HG03378 (cell line): ENCODE measurements around the gene EEF1B2.
"Not testable (repeated sequence)": the region's sequence is repeated elsewhere in the genome, so short reads cannot be mapped to it uniquely, and the experiment has no call there.

ENCODE experiments used
- ATAC-seq: cut with Tn5 transposase; IDR thresholded peaks from one replicate; pipeline ENCODE4 v1.9.1; 2021; ENCODE audit warnings: mild to moderate bottlenecking, moderate library complexity; ENCODE audit not compliant: unreplicated experiment

The EEF1B2 gene

GRCh38 chr2:206163251-206163880, 3.7 kb downstream of the EEF1B2 start:
- ATAC-seq, result no peak

GRCh38 chr2:206164261-206164862, 4.7 kb downstream of the EEF1B2 start:
- no peak for ATAC-seq

- not testable (repeated sequence) for ATAC-seq
Measured at GRCh38 chr2:206168230-206168629, 8.5 kb downstream of the EEF1B2 start.

- not testable (repeated sequence) for ATAC-seq
Measured at GRCh38 chr2:206171624-206172397, 12.1 kb downstream of the EEF1B2 start.

GRCh38 chr2:206173147-206173546, 13.5 kb downstream of the EEF1B2 start:
- ATAC-seq, result no peak

GRCh38 chr2:206176121-206176520, 16.4 kb downstream of the EEF1B2 start:
- ATAC-seq, result no peak

GRCh38 chr2:206176901-206177300, 17.2 kb downstream of the EEF1B2 start:
- ATAC-seq, result no peak

DNA sequence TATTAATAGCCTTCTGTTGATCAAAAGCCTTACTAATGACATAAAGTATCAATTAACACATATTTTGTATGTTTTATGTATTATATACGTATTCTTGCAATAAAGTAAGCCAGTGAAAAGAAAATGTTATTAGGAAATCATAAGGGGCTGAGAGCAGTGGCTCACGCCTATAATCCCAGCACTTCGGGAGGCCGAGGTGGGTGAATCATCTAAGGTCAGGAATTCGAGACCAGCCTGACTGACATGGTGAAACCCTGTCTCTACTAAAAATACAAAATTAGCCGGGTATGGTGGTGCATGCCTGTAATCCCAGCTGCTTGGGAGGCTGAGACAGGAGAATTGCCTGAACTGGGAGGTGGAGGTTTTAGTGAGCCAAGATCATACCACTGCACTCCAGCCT, 21.8 kb downstream of the EEF1B2 start:
- not testable (repeated sequence) for ATAC-seq

DNA sequence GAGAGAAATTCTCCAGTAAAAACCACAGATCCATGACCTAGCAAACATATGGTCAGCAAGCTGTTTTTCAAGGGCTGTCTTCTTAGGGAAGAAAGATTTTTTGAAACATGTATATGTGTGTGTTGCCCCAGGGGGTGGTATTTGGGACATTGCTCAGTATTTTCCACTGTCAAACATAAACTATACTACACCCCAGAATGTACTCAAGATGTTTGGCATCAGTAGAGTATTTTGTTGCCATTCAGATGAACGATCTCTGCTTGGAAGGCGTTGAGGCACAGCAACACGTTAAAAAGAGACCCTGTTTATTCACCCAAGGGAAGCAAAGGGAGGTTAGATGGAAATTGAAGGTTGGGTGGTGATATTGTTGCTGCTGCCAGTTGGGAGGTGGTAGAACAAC, 30.0 kb downstream of the EEF1B2 start:
- ATAC-seq, result no peak

DNA sequence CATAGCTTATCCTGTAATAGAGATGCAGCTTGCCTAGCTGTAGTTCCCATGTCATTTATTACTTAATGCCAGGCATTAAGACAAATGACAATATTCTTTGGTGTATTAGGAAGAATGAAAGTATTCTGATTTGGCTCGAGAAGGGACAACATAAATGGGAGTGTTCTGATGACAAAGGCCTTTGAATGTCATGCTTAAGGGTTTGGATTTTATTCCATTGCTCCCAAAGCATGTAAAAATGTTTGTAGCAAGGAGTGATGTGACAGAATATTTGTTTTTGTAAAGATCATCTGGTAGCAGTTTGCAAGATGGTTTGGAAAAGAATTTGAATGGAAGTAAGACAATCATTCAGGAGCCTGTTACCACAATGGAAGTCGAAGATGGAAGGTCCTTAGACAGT, 30.4 kb downstream of the EEF1B2 start:
- ATAC-seq, result no peak

- ATAC-seq, result no peak
Measured at GRCh38 chr2:206190689-206191088, 31.0 kb downstream of the EEF1B2 start.

GRCh38 chr2:206192157-206192556, 32.5 kb downstream of the EEF1B2 start:
- no peak for ATAC-seq

GRCh38 chr2:206193671-206194357, 34.1 kb downstream of the EEF1B2 start:
- ATAC-seq, result no peak

DNA sequence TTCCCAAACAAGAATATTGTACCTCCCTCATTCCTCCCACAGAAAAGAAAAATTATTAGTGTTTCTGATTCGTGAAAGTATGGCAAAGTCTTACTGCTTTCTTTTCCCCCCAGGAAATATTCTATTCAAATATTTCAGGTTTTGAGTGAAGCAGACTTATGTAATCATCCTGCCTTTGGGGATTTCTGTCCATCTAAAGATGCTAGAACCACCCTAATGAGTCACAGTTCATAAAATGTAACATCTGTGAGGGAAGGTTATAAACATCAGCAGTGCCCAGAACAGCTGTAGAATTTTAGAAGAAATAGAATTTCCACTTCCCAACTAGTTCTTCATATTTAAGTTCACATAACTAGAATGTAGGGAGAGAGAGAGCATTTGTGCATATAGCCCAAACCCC, 39.0 kb downstream of the EEF1B2 start:
- ATAC-seq, result no peak

DNA sequence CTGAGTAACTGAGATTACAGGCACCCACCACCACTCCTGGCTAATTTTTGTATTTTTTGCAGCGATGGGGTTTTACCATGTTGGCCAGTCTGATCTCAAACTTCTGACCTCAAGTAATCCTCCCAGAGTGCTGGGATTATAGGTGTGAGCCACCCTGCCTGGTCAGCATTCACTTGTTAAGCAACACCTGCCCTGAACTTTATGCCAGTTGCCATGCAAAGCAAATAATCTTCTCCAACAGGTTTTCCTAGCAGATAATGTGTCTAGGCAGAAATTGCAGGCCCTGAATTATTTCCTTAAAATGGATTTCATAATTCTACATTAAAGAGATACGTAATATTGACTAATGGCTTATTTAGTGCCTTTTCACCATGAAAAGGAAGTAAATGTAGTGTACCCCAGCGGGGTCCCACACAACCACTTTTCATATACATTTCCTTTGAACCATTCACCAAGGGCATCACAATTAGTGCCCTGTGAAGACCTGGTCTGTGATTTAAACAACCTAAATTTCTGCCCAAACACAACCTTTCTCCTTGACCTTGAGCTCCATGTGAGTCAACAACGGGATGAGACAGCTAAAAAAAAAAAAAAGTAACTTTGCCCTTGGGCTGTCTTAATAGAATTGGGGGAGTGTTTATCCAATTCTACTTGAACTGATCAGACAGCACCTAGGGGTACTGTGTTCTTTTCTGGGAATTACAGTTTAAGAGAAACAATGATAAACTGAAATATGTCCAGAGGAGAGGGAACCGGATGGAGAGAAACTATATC, 41.6 kb downstream of the EEF1B2 start:
- ATAC-seq, result no peak

DNA sequence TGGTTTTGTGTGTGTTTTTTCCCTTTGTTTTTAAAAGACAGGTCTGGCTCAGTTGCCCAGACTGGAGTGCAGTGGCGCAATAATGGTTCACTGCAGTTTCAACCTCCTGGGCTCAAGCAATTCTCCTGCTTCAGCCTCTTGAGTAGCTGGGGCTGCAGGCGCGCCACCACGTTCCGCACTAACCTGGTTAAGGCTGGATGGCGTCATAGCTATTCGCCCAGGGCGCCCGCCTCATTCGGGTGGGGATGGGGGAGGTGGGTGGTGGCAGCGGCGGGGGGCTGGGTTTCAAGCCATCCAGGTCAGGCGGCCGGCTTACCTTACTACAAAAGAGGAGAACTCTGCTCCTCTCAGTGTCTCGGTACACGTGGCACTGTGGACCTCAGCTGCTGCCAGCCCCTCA, 42.8 kb downstream of the EEF1B2 start:
- ATAC-seq, result no peak

- no peak for ATAC-seq
Measured at GRCh38 chr2:206203331-206203730, 43.6 kb downstream of the EEF1B2 start.

DNA sequence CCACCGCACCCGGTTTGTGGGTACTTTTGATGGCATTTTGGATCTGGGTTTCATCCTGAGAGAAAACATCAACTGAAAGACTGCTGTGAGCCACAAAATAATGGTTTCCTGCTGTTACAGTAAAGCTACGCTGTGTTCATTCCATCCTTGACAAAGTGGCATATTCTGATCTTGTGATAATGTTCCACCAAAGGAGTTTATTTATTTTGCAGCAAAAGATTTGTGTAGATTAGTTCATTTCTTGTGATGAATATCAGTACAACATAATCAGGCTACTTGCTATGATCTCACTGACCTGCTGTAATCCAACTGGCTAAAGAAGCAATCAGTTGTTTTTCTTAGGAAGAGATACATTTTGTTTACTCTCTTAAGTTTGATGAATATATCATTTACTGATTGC, 45.0 kb downstream of the EEF1B2 start:
- no peak for ATAC-seq

DNA sequence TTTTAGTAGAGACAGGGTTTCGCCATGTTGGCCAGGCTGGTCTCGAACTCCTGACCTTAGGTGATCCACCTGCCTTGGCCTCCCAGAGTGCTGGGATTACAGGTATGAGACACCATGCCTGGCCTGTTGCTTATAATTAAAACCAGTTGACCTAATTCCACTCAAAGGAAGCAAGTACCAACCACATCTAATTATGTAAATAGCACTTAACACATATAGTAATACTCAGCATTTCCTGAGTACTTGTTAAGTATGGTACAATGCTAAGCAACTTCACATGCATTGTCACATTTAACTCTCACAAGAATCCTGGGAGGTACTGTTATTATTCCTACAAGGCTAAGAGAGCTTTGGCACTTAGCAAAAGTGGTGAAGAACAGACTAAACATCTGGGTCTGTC, 47.6 kb downstream of the EEF1B2 start:
- ATAC-seq, result not testable (repeated sequence)

- ATAC-seq, result no peak
Measured at GRCh38 chr2:206208900-206209299, 49.2 kb downstream of the EEF1B2 start.
